Mesendoderm (in vitro differentiated cells): ENCODE measurements around the gene TACSTD2.

Source experiments
- DNase-seq: peaks from one replicate; pipeline ENCODE4 v3.0.0; 2013
- H2AK5ac ChIP-seq: 2 replicates; pipeline ENCODE4 v1.6.1; 2013; ENCODE audit warnings: low read length, inconsistent platforms
- H2BK120ac ChIP-seq: 2 replicates; pipeline ENCODE4 v1.6.1; 2013; ENCODE audit warnings: low read depth, mild to moderate bottlenecking, low read length, moderate library complexity, mixed read lengths
- H2BK15ac ChIP-seq: replicated peaks from 2 replicates; pipeline ENCODE4 v1.6.1; 2013; ENCODE audit warnings: low read depth, mild to moderate bottlenecking, moderate library complexity
- H2BK5ac ChIP-seq: 2 replicates; pipeline ENCODE4 v1.6.1; 2013; ENCODE audit warnings: low read length, inconsistent platforms
- H3K18ac ChIP-seq: 2 replicates; pipeline ENCODE4 v1.6.1; 2013; ENCODE audit warnings: mild to moderate bottlenecking, low read length, mixed read lengths
- H3K23ac ChIP-seq: one replicate; pipeline ENCODE4 v1.6.1; 2013; ENCODE audit warnings: low read length
- H3K27ac ChIP-seq: 2 replicates; pipeline ENCODE4 v1.5.1; 2013; ENCODE audit warnings: low read depth, mild to moderate bottlenecking, inconsistent platforms, low read length, moderate library complexity
- H3K27me3 ChIP-seq: 2 replicates; pipeline ENCODE4 v1.6.1; 2013; ENCODE audit warnings: low read length, control low read depth, mild to moderate bottlenecking, inconsistent platforms; ENCODE audit not compliant: insufficient read depth, poor library complexity
- H3K36me3 ChIP-seq: 2 replicates; pipeline ENCODE4 v1.6.1; 2013; ENCODE audit warnings: low read length, inconsistent platforms; ENCODE audit not compliant: control insufficient read depth, insufficient read depth
- H3K4ac ChIP-seq: one replicate; pipeline ENCODE4 v1.6.1; 2013; ENCODE audit warnings: low read depth, mild to moderate bottlenecking, low read length, moderate library complexity
- H3K4me1 ChIP-seq: 2 replicates; pipeline ENCODE4 v1.6.1; 2013; ENCODE audit warnings: low read depth, low read length, inconsistent platforms; ENCODE audit not compliant: control insufficient read depth
- H3K4me2 ChIP-seq: 2 replicates; pipeline ENCODE4 v1.6.1; 2013; ENCODE audit warnings: low read length
- H3K4me3 ChIP-seq: 2 replicates; pipeline ENCODE4 v1.5.1; 2013; ENCODE audit warnings: mild to moderate bottlenecking, low read length
- H3K56ac ChIP-seq: one replicate; pipeline ENCODE4 v1.6.1; 2013; ENCODE audit warnings: low read length
- H3K79me1 ChIP-seq: 2 replicates; pipeline ENCODE4 v1.6.1; 2013; ENCODE audit warnings: low read length, inconsistent platforms
- H3K79me2 ChIP-seq: 2 replicates; pipeline ENCODE4 v1.6.1; 2013; ENCODE audit warnings: mild to moderate bottlenecking, low read length; ENCODE audit not compliant: control insufficient read depth, insufficient read depth
- H3K9ac ChIP-seq: 2 replicates; pipeline ENCODE4 v1.6.1; 2013; ENCODE audit warnings: low read length, inconsistent platforms
- H4K5ac ChIP-seq: one replicate; pipeline ENCODE4 v1.6.1; 2013; ENCODE audit warnings: low read length
- H4K8ac ChIP-seq: one replicate; pipeline ENCODE4 v1.6.1; 2013; ENCODE audit warnings: low read depth, mild to moderate bottlenecking, control low read depth, low read length, moderate library complexity
- WGBS: extraction: QIAGEN DNeasy Blood & Tissue Kit; methylation state at CpG from one replicate; pipeline ENCODE4 v1.1.7; 2013; ENCODE audit warnings: low lambda C conversion rate, missing lambda C conversion rate; ENCODE audit not compliant: insufficient coverage; ENCODE audit errors: extremely low coverage; 5-methylcytosine and 5-hydroxymethylcytosine counted together

TACSTD2 gene

DNA sequence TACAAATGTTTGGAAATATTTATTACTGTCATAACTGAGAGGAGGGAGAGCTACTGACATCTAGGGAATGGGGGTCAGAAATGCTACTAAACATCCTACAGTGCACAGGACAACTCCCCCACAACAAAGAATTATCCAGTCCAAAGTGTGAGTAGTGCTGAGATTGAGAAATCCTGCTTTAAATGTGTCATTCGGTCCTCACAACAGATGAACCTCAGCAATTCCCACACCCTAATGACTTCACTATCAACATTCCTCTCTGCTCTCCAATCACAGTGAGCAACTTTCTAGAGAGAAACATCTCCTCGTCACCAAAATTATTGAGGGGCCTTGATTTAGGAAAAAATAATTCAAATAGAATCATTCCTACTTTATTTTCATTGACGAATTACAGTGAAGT lies 48.5 kb downstream of the TACSTD2 start:
- no peaks in the 10 kb centered on the region for H3K4me1 ChIP-seq
- H4K8ac ChIP-seq = no peak overlapping the region
- no peak overlapping the region for H4K5ac ChIP-seq
- H3K18ac ChIP-seq = no peak overlapping the region
- H3K4ac ChIP-seq = no peak overlapping the region
- no peaks in the 10 kb centered on the region for H3K79me2 ChIP-seq
- H2AK5ac ChIP-seq = no peak overlapping the region
- no peak overlapping the region for H2BK120ac ChIP-seq
- H3K27ac ChIP-seq = no peak overlapping the region
- no peak for DNase-seq
- no CpG with 5 or more reads among the region's 3 CpGs for WGBS
- no peak overlapping the region for H3K9ac ChIP-seq
- no peak overlapping the region for H2BK5ac ChIP-seq
- no peak overlapping the region for H3K56ac ChIP-seq
- H3K4me2 ChIP-seq = no peak overlapping the region
- H3K36me3 ChIP-seq = no peaks in the 10 kb centered on the region
- H3K27me3 ChIP-seq = no peaks in the 10 kb centered on the region
- no peak overlapping the region for H2BK15ac ChIP-seq
- H3K79me1 ChIP-seq = no peaks in the 10 kb centered on the region
- no peak overlapping the region for H3K23ac ChIP-seq
- no peak overlapping the region for H3K4me3 ChIP-seq
